ENCODE measurements around the gene C1RL. TPM values are rescaled to one million over a fixed set of nuclear protein-coding genes. Genes with fewer than 3 reads are reported as not detected.

C1RL gene
- total RNA-seq, 1 experiment from 2014 or later, result 17.7 TPM

DNA sequence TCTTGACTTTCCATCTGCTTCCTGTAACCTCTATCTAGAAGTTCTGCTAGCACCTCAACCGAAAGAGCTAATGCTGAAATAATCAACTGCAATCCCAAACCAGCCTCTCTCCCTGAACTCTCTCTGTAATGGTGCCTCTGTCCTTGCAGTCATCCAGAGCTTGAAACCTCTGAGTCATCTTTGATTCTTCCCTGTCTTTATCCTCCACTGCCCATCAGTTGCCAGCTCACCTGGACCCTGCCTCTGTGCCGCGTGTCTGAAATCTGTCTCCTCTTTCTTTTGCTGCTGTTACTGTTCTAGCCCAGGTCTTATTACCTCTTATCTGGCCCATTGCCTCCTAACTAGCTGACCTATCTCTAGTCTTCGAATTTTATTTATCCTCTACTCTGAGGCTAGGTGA lies 36.7 kb upstream of the C1RL start:
- POLR2A ChIA-PET, result no interaction called here

GRCh38 chr12:7144414-7145120 lies 35.6 kb upstream of the C1RL start:
- Mint-ChIP-seq H3K27me3 (ENCODE audit: low read depth) (no peaks in the 10 kb centered on the region), H3K36me3 (no peaks in the 10 kb centered on the region; the same call in 1 of the 2 replicates)

More for the DNA sequence above, 36.7 kb upstream of the C1RL start:
- no peak for DNase-seq (ENCODE audit: low spot score)
- Mint-ChIP-seq H3K4me1 (no peaks in the 10 kb centered on the region), H3K4me3 (no peak overlapping the region), H3K27me3 (ENCODE audit: low read depth) (no peaks in the 10 kb centered on the region), H3K27ac (peak overlapping the region; percentile 36; the same call in 1 of the 2 replicates), H3K9me3 (no peaks in the 10 kb centered on the region), H3K36me3 (peaks cover 8% of the 10 kb centered on the region)
- no peak for ATAC-seq
- CTCF ChIA-PET, result interaction anchor here (0.5 to 2.6 kb wide), 7 partner anchors 10 to 53 kb away, joined by 3 to 24 read pairs (median 9); partner anchors contain the start of gene PEX5
- TF ChIP-seq NR2C2 (CRISPR knock-in tag; IDR thresholded peaks at IDR 0.05) (no peak), MLX (CRISPR knock-in tag; IDR thresholded peaks at IDR 0.05) (no peak), KAT7 (CRISPR knock-in tag; IDR thresholded peaks at IDR 0.05; ENCODE audit: borderline replicate concordance) (no peak), ZNF671 (CRISPR knock-in tag; IDR thresholded peaks at IDR 0.05) (no peak), ETV6 (CRISPR knock-in tag; IDR thresholded peaks at IDR 0.05) (no peak), NR1H2 (CRISPR knock-in tag; IDR thresholded peaks at IDR 0.05) (no peak), SMAD3 (CRISPR knock-in tag; IDR thresholded peaks at IDR 0.05; ENCODE audit: borderline replicate concordance) (no peak), ZNF138 (CRISPR knock-in tag; conservative IDR thresholded peaks at IDR 0.05) (no peak)
- TF ChIP-seq, protein P1, sequence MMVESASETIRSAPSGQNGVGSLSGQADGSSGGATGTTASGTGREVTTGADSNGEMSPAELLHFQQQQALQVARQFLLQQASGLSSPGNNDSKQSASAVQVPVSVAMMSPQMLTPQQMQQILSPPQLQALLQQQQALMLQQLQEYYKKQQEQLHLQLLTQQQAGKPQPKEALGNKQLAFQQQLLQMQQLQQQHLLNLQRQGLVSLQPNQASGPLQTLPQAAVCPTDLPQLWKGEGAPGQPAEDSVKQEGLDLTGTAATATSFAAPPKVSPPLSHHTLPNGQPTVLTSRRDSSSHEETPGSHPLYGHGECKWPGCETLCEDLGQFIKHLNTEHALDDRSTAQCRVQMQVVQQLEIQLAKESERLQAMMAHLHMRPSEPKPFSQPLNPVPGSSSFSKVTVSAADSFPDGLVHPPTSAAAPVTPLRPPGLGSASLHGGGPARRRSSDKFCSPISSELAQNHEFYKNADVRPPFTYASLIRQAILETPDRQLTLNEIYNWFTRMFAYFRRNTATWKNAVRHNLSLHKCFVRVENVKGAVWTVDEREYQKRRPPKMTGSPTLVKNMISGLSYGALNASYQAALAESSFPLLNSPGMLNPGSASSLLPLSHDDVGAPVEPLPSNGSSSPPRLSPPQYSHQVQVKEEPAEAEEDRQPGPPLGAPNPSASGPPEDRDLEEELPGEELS (CRISPR knock-in tag; IDR thresholded peaks at IDR 0.05), result no peak
- TF ChIP-seq, protein P2, sequence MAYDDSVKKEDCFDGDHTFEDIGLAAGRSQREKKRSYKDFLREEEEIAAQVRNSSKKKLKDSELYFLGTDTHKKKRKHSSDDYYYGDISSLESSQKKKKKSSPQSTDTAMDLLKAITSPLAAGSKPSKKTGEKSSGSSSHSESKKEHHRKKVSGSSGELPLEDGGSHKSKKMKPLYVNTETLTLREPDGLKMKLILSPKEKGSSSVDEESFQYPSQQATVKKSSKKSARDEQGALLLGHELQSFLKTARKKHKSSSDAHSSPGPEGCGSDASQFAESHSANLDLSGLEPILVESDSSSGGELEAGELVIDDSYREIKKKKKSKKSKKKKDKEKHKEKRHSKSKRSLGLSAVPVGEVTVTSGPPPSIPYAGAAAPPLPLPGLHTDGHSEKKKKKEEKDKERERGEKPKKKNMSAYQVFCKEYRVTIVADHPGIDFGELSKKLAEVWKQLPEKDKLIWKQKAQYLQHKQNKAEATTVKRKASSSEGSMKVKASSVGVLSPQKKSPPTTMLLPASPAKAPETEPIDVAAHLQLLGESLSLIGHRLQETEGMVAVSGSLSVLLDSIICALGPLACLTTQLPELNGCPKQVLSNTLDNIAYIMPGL (CRISPR knock-in tag; IDR thresholded peaks at IDR 0.05), result no peak
- TF ChIP-seq, protein P3, sequence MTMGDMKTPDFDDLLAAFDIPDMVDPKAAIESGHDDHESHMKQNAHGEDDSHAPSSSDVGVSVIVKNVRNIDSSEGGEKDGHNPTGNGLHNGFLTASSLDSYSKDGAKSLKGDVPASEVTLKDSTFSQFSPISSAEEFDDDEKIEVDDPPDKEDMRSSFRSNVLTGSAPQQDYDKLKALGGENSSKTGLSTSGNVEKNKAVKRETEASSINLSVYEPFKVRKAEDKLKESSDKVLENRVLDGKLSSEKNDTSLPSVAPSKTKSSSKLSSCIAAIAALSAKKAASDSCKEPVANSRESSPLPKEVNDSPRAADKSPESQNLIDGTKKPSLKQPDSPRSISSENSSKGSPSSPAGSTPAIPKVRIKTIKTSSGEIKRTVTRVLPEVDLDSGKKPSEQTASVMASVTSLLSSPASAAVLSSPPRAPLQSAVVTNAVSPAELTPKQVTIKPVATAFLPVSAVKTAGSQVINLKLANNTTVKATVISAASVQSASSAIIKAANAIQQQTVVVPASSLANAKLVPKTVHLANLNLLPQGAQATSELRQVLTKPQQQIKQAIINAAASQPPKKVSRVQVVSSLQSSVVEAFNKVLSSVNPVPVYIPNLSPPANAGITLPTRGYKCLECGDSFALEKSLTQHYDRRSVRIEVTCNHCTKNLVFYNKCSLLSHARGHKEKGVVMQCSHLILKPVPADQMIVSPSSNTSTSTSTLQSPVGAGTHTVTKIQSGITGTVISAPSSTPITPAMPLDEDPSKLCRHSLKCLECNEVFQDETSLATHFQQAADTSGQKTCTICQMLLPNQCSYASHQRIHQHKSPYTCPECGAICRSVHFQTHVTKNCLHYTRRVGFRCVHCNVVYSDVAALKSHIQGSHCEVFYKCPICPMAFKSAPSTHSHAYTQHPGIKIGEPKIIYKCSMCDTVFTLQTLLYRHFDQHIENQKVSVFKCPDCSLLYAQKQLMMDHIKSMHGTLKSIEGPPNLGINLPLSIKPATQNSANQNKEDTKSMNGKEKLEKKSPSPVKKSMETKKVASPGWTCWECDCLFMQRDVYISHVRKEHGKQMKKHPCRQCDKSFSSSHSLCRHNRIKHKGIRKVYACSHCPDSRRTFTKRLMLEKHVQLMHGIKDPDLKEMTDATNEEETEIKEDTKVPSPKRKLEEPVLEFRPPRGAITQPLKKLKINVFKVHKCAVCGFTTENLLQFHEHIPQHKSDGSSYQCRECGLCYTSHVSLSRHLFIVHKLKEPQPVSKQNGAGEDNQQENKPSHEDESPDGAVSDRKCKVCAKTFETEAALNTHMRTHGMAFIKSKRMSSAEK (CRISPR knock-in tag; IDR thresholded peaks at IDR 0.05; ENCODE audit: borderline replicate concordance), result no peak

More at GRCh38 chr12:7144414-7145120, 35.6 kb upstream of the C1RL start:
- CTCF ChIA-PET, result interaction anchor here (0.6 to 2.6 kb wide), 22 partner anchors 8 to 200 kb away, joined by 3 to 24 read pairs (median 5); partner anchors contain the start of genes C12orf57, C1S, LPCAT3 and PEX5
- Mint-ChIP-seq H3K4me3 (no peak overlapping the region), H3K9me3 (no peaks in the 10 kb centered on the region), H3K27ac (no peak overlapping the region), H3K4me1 (no peaks in the 10 kb centered on the region)
- ATAC-seq (no peak), DNase-seq (ENCODE audit: low spot score) (no peak)
- POLR2A ChIA-PET, result no interaction called here
- TF ChIP-seq PRDM15 (CRISPR knock-in tag; IDR thresholded peaks at IDR 0.05), result no peak
- TF ChIP-seq, protein P4, sequence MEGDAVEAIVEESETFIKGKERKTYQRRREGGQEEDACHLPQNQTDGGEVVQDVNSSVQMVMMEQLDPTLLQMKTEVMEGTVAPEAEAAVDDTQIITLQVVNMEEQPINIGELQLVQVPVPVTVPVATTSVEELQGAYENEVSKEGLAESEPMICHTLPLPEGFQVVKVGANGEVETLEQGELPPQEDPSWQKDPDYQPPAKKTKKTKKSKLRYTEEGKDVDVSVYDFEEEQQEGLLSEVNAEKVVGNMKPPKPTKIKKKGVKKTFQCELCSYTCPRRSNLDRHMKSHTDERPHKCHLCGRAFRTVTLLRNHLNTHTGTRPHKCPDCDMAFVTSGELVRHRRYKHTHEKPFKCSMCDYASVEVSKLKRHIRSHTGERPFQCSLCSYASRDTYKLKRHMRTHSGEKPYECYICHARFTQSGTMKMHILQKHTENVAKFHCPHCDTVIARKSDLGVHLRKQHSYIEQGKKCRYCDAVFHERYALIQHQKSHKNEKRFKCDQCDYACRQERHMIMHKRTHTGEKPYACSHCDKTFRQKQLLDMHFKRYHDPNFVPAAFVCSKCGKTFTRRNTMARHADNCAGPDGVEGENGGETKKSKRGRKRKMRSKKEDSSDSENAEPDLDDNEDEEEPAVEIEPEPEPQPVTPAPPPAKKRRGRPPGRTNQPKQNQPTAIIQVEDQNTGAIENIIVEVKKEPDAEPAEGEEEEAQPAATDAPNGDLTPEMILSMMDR (IDR thresholded peaks at IDR 0.05), result 0 out of 2 replicates have a peak, but pooled peaks have one; percentile 11

Data from WTC11 (cell line).